Effector memory CD4-positive, alpha-beta T cell (primary cell): ENCODE measurements around the gene IFNA10.
"Not testable (repeated sequence)": the region's sequence is repeated elsewhere in the genome, so short reads cannot be mapped to it uniquely, and the experiment has no call there.

Experiments used
- DNase-seq, 3 donors: peaks; one replicate each; pipeline ENCODE4 v3.0.0-alpha.2; 2020
- H3K27ac ChIP-seq: 2 replicates; pipeline ENCODE4 v1.7.0; 2013; ENCODE audit warnings: mild to moderate bottlenecking, low read length, moderate library complexity; ENCODE audit not compliant: insufficient read depth, poor library complexity, severe bottlenecking
- H3K27me3 ChIP-seq: replicated peaks from 2 replicates; pipeline ENCODE4 v1.7.0; 2013; ENCODE audit warnings: mild to moderate bottlenecking, low read length; ENCODE audit not compliant: insufficient read depth, control insufficient read depth, poor library complexity, severe bottlenecking
- H3K36me3 ChIP-seq: 2 replicates; pipeline ENCODE4 v1.7.0; 2013; ENCODE audit warnings: mild to moderate bottlenecking, low read length, moderate library complexity; ENCODE audit not compliant: control insufficient read depth, insufficient read depth
- H3K4me1 ChIP-seq: 2 replicates; pipeline ENCODE4 v1.7.0; 2013; ENCODE audit warnings: low read length, mild to moderate bottlenecking; ENCODE audit not compliant: control insufficient read depth, insufficient read depth, poor library complexity, severe bottlenecking
- H3K4me3 ChIP-seq: 2 replicates; pipeline ENCODE4 v1.7.0; 2013; ENCODE audit warnings: low read length, low read depth, mild to moderate bottlenecking; ENCODE audit not compliant: insufficient read depth, poor library complexity, severe bottlenecking
- H3K9me3 ChIP-seq: 2 replicates; pipeline ENCODE4 v1.7.0; 2013; ENCODE audit warnings: mild to moderate bottlenecking, low read length, moderate library complexity; ENCODE audit not compliant: control insufficient read depth

The IFNA10 gene

GRCh38 chr9:21234153-21234687 is 27.3 kb upstream of the IFNA10 start:
- Histone ChIP-seq H3K27ac (no peak overlapping the region), H3K9me3 (no peaks in the 10 kb centered on the region), H3K36me3 (no peaks in the 10 kb centered on the region), H3K4me3 (no peak overlapping the region), H3K4me1 (no peaks in the 10 kb centered on the region), H3K27me3 (no peaks in the 10 kb centered on the region)
- no peak for DNase-seq

GRCh38 chr9:21233258-21233657 is 26.3 kb upstream of the IFNA10 start:
- Histone ChIP-seq H3K27ac (no peak overlapping the region), H3K36me3 (no peaks in the 10 kb centered on the region), H3K4me1 (no peaks in the 10 kb centered on the region), H3K9me3 (no peaks in the 10 kb centered on the region), H3K4me3 (no peak overlapping the region), H3K27me3 (no peaks in the 10 kb centered on the region)
- no peak for DNase-seq

GRCh38 chr9:21228122-21228521 is 21.2 kb upstream of the IFNA10 start, which contains the start of gene IFNA17:
TSS of gene IFNA17 (minus strand) at chr9:21228222. CDS start at chr9:21228173, 49 bp downstream.
- no peaks in the 10 kb centered on the region for H3K9me3 ChIP-seq
- no peak for DNase-seq
- no peak within 1 kb of the TSS for H3K27ac ChIP-seq
- H3K4me1 ChIP-seq = no peaks in the 10 kb centered on the region
- no peaks in the 10 kb centered on the region for H3K36me3 ChIP-seq
- H3K4me3 ChIP-seq = no peak within 1 kb of the TSS
- no peaks in the 10 kb centered on the region for H3K27me3 ChIP-seq

GRCh38 chr9:21217211-21217610 is 10.3 kb upstream of the IFNA10 start, which contains the start of gene IFNA16:
TSS of gene IFNA16 (minus strand) at chr9:21217311. CDS start at chr9:21217305, 6 bp downstream.
- not testable (repeated sequence) for DNase-seq, H3K4me3 ChIP-seq, H3K4me1 ChIP-seq, H3K36me3 ChIP-seq, H3K9me3 ChIP-seq, H3K27ac ChIP-seq, H3K27me3 ChIP-seq

- not testable (repeated sequence) for DNase-seq
Observed at GRCh38 chr9:21213411-21214326, 6.7 kb upstream of the IFNA10 start.

DNA sequence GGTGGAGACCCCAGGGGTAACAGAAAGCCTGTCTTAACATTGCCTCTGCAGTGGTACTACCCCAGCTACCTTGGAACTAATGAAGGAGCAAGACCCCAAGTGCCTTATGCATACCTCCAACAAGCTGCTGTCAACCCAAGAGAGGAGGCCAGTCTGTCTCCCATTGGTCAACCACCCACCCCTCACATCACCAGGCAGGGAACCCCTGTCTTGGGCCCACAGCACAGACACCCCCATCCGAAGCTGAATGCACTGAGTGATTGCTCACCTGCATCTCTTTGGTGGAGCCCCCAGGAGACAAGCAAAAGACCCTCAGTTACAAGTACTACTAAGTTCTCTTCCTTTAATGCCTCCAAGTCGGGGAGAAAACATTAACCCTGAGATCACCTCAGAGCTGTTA is 5.2 kb upstream of the IFNA10 start:
- H3K27me3 ChIP-seq, H3K4me1 ChIP-seq, H3K4me3 ChIP-seq, DNase-seq, H3K36me3 ChIP-seq, H3K27ac ChIP-seq, H3K9me3 ChIP-seq: not testable (repeated sequence)

More at GRCh38 chr9:21213411-21214326, 6.7 kb upstream of the IFNA10 start:
- not testable (repeated sequence) for H3K4me3 ChIP-seq, H3K9me3 ChIP-seq, H3K4me1 ChIP-seq, H3K27me3 ChIP-seq, H3K36me3 ChIP-seq, H3K27ac ChIP-seq

DNA sequence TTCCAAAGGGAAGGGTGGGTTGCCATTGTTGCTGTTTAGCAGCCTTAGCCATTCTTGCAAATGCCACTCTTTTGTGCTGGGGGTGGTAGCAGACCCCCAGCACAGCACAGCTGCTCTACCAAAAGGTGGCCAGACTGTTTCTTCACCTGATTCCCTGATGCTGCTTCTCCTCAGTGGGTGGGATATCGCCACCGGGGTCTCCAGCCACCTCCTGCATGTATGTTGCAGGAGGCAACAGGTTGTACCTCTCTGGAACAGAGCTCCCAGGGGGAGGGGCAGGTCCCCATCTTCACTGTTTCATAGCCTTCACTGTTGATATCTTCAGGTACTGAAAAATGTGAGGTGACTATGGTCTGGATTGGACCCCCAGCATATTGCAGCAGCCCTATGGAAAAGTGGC is 3.8 kb upstream of the IFNA10 start:
- DNase-seq, H3K27me3 ChIP-seq, H3K27ac ChIP-seq, H3K9me3 ChIP-seq, H3K36me3 ChIP-seq, H3K4me1 ChIP-seq, H3K4me3 ChIP-seq: not testable (repeated sequence)

DNA sequence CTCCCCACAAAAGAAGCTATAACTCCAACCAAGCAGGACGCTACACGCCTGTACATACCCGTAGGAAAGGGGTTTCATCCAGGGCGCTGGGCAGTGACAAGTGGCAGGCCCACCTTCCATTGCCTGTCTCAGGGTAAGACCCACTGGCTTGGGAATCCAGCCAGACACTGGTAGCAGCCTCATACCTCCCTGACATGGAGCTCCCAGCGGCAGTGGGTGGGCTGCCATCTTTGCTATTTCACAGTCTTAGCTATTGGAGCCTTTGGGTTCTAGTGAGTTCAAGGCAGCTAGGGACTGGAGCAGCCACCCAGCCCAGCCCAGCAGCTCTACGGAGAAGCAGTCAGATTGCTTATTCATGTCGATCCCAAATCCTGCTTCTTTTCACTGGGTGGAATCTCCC is 3.4 kb upstream of the IFNA10 start:
- Histone ChIP-seq H3K27ac (no peak overlapping the region), H3K27me3 (no peaks in the 10 kb centered on the region), H3K4me3 (no peak overlapping the region), H3K9me3 (no peaks in the 10 kb centered on the region), H3K36me3 (no peaks in the 10 kb centered on the region), H3K4me1 (no peaks in the 10 kb centered on the region)
- DNase-seq = no peak

DNA sequence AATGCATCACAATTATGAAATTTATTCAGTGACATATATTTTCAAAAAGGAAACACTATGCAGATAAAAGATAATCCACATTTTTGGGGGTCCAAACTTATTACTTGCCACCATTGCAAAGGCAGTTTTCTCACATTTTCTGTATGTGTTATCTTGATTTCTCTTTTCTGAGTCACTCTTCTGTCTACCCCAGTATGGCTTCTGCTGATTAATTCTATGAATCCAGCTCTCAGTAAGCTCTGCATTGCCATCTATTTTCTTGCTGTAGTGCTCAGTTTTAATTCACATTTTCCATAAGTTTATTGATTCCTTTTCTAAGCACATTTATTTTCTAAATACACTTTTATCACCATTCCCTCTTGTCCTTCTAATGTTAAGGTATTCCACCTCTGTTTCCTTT is 1.7 kb downstream of the IFNA10 start:
- Histone ChIP-seq H3K27ac (no peak overlapping the region), H3K9me3 (no peaks in the 10 kb centered on the region), H3K4me1 (no peaks in the 10 kb centered on the region), H3K27me3 (no peaks in the 10 kb centered on the region), H3K36me3 (no peaks in the 10 kb centered on the region), H3K4me3 (no peak overlapping the region)
- DNase-seq = no peak

DNA sequence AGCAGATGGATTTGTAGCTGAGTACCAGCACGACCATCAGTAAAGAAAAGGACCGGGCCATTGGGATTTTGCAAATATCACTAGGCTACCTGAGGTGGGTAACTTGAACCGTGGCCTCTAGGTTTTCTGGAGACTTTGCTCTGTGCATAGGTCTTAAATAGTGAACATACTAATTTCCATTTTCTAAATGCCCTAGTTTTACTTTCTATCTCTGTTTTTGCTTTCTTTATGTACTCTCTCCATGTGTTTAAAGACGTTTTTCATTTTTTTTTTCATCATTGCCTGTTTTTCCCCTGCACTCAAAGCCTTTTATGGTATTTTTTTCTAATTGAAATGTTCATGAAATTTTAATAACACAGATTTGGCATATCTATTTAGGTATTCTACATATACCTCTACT is 4.8 kb downstream of the IFNA10 start, which contains the start of gene IFNA7:
Gene IFNA7 (minus strand): TSS at position 101 of the 400 bp plus-strand sequence. CDS start 40 bp downstream, at position 61.
- not testable (repeated sequence) for H3K27me3 ChIP-seq, H3K36me3 ChIP-seq, H3K9me3 ChIP-seq, H3K27ac ChIP-seq, H3K4me1 ChIP-seq, H3K4me3 ChIP-seq, DNase-seq
